Stimulated activated CD8-positive, alpha-beta memory T cell treated with anti-CD3 and anti-CD28 coated beads, Interleukin-15, amount 100 ng/mL, for 1 hour (primary cell): ENCODE data around the gene KCNQ1.
A peak's percentile ranks its signal among the peaks of the same experiment; 100 is the strongest.

Experiments
- DNase-seq: peaks from one replicate; pipeline ENCODE4 v3.0.0-alpha.2; 2020; ENCODE audit warnings: low read depth

The KCNQ1 gene

GRCh38 chr11:2524446-2525165 is 79.8 kb downstream of the KCNQ1 start:
- no peak for DNase-seq

GRCh38 chr11:2525166-2525861 is 80.5 kb downstream of the KCNQ1 start:
- no peak for DNase-seq

DNA sequence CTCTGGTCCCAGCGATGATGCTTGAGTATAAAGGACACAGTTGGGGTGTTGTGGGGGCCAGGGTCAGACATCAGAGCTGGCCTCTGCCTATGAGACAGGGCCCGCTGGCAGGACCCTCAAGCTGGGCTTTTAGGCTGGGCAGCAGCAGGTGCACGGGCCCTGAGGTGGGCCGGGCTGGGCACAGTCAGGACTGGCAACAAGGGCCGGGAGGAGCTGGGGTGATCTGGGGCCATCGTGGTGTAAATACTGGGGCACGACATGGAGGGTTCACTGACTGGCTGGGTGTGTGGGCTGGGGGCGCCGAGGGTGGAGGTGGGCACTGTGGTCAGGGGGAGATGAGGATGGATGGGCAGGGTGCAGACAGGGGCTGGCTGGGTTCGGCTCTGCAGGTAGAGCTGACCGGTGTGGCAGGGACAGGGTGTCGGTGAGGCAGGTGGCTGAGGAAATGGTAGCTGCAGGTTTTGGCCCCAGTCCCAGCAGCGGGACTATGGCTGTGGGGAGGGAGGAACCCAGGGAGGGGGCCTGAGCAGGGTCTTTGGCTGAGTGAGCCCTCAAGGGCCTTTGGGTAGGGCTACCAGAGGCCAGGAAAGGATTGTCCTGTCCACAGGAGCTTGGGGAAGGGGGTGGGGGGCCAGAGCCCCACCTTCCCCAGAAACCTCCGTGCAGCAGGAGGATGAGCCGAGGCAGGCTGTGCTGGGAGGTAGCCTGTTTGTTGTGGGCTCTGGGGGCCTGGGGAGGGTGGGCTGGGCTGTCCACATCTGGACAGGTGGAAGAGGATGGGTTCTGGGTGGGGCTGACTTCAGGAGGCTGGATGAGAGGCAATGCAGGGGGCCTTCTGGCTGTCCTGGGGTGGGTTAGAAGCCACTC is 81.4 kb downstream of the KCNQ1 start:
- DNase-seq, result no peak

DNA sequence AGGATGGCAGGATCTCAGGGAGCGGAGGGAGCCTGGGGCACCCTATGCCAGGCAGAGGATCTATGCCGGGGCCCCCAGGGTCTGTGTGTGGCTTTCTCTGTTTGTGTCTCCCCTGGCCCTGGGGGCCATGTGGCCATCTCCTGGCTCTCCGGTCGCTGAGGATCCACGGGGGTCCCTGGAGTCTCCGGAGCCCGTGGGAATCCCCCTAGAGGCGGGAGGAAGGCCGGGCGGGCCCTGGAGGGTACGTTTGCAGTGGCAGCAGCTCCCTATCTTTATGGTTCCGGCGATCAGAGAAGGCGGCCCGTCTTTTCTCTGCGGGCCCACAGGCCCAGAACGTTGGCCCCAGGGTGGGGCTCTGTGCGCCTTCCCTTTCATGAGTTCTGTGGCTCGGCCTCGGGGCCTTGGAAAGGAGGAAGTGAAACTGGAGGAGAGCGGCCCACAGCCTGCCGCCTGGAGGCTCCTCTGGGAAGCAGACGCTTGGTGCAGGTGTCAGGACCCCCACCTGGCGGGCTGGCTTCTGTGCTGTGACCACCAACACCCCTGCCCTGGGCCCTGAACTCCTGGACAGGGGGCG is 82.1 kb downstream of the KCNQ1 start:
- no peak for DNase-seq

GRCh38 chr11:2527621-2528291 is 82.9 kb downstream of the KCNQ1 start:
- no peak for DNase-seq

DNA sequence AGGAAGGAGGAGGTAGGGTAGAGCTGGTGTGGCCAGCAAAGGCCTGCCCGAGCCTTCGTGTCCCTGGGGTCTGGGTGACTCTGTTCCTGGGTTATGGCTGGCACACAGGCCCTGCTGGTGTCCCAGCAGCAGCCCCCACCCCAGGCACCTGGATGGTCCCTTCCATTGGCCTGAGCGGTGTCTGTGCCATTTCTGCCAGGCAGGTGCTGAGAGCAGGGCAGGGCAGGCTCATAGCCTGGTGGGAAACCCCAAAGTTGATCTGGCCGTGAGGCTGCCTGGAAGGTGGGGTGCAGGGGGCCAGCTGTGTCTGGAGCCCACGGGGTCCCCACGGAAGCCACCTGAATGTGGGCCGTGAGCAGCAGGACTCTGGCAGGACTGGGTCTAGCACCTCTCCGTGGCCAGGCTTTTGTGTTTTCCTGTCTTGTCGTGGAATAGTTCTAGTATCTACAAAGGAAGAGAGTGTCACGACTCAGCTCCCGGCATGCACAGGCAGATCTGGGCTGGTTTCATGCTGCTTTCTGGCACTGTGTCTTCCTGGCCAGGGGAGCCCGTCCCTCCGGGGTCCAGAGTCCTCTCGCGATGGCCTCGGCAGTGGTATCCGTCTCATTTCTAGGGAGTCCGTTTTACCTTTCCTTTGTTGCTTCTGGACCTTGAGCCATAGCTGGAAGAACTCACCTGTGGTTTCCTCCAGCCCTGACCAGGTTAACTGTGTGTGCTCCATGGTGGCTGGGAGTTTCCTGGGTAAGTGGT is 83.7 kb downstream of the KCNQ1 start:
- no peak for DNase-seq

DNA sequence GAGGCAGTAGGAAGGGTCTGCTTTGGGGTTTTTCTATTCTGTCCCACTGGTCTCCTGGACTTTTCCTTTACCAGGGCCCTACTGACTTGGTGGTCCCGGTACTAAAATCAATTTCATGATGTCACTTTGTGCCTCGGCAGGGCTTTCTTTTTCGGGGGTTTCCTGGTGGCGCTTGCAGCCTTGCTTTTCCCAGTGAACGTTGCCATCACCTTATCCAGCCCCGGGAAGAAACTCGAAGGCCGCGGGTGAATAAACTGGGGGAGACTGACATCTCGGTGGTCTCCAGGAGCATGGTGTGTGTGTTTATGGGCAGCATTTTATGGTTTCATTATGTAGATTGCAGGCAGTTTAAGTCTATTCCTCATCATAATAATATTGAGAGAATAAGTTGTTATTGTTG is 84.4 kb downstream of the KCNQ1 start:
- DNase-seq, result no peak

- DNase-seq, result no peak
Measured at GRCh38 chr11:2529636-2530035, 84.8 kb downstream of the KCNQ1 start.

GRCh38 chr11:2530131-2530854 is 85.5 kb downstream of the KCNQ1 start:
- no peak for DNase-seq

DNA sequence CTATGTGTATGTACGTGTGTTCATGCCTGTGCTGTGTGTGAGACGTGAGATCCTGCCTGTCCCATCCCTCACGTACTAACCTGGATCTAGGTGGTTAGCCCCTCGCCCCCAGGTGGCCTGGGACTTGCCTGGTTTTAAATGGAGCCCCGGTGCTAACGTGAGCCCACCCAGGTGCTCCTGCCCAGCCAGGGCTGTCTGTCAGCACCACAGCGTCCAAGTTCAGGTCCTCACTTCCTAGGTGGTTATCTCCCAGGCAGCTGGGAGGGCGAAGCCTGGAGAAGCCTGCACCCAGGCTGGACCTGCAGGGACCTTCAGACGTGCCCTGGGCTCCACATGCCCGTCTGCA is 86.0 kb downstream of the KCNQ1 start:
- no peak for DNase-seq

- DNase-seq, result peak; percentile 45
Measured at GRCh38 chr11:2531277-2531986, 86.6 kb downstream of the KCNQ1 start.

DNA sequence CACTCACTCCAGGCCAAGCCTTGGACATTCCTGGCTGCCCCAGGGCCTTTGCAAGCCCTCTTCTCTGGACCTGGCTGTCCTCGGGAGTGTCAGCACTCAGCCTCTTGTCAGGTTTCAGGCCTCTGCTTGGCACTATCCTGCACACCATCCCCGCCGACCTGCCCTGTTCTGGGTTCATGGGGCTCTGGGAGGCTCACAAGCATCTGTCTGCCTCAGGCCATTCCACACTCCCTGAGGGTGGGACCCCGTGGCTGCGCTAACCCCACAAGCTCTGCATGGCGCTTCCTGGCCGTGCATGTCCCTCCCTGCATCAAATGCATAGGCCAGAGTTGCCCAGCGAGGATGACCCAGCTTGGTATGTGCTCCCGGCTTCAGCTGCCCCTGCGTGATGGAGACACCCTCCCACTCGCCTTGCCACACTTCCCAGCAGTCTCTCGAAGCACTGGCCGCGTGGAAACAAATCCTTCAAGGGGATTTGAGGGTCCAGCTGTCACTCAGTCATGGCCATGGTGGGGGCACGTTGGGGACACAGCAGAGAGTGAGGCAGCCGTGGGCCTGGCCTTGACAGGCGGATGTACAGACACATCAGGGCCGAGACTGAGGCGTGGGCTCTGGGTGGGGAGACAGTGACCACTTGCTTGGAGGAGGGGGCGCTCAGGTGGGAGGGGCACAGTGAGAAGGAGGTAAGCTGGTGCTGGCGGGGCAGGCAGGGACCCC is 87.3 kb downstream of the KCNQ1 start:
- DNase-seq, result no peak

- DNase-seq, result peak; percentile 90
Measured at GRCh38 chr11:2532704-2533586, 88.1 kb downstream of the KCNQ1 start.

DNA sequence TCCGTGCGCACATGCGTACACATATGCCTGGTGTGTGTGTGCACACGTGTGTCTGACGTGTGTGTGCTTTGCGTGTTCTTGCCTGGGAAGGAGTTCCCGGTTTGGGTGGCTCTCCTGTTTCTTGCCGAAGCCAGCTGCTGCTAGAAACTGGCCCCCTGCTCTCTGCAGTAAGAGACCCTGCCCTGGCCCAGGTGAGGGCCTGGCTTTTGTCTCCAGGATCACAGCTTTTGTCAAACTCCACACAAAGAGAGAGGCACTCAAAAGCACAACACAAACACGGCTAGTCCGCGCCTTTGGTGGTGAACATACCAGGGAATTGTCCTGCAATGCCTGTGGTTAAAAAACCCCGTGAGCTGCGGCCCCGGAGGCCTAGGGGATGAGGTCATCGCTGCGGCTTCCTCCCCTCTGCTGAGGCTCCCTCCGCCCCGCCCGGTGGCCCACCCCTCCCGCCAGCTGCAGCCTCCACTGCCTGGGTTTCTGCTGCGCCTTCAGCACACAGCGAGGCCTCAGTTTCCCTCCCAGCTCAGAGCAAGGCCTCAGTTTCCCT is 88.9 kb downstream of the KCNQ1 start:
- DNase-seq, result no peak

DNA sequence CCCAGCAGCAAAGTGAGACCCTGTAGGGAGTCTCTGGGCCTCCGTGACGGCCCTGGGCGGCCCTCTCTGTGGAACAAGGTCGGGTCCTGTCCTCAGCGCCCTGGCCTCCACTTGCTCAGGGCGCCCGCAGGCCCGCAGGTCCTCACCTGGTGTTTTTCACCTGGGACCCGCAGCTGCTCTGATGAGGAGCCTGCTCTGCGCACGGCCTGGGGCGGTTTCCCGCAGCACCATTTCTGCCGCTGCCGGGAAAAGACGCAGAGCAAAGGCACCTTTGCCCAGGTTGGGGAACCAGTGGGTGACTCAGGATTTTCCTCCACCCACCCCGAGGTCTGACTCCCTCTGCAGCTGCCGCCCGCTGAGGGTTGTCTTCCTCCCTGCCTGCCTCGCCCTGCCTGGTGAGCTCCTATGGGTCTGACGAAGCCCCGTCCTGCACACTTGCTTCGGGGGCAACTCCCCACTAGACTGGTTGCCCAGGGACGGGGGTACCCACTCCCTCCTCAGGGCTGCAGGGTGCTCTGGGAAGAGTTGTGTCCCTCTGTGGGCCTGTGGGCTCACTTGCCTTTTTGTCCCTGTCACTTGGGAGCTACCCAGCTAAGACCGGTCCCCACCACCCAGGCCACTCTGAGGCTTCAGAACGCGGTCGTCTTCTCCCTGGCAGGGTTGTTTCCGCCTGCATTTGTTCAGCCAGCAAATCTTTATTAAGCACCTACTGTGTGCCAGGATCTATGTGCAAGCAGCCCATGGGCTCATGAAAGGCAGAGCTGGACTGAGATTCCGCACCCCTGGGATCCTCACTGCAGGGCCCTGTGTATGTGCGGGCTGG is 89.5 kb downstream of the KCNQ1 start:
- no peak for DNase-seq

GRCh38 chr11:2534957-2535672 is 90.3 kb downstream of the KCNQ1 start:
- DNase-seq, result no peak
